ENCODE results near the gene ULK2.
"Not testable (repeated sequence)": the region's sequence is repeated elsewhere in the genome, so short reads cannot be mapped to it uniquely, and the experiment has no call there.

Gene ULK2

DNA sequence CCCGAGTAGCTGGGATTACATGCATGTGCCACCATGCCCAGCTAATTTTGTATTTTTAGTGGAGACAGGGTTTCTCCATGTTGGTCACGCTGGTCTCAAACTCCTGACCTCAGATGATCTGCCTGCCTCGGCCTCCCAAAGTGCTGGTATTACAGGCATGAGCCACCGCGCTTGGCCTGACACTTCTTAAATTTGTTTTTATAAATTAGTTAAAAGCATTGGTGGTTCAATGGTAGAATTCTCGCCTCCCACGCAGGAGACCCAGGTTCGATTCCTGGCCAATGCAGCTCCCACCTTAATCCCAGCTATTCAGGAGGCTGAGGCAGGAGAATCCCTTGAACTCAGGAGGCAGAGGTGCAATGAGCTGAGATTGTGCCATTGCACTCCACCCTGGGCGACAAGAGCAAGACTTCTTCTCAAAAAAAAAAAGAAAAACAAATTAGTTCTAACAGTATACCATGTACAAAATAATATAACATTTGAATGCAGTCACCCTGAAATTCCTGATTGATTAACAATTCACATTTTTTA is 7.0 kb downstream of the ULK2 start:
- FAIRE-seq, result not testable (repeated sequence)

DNA sequence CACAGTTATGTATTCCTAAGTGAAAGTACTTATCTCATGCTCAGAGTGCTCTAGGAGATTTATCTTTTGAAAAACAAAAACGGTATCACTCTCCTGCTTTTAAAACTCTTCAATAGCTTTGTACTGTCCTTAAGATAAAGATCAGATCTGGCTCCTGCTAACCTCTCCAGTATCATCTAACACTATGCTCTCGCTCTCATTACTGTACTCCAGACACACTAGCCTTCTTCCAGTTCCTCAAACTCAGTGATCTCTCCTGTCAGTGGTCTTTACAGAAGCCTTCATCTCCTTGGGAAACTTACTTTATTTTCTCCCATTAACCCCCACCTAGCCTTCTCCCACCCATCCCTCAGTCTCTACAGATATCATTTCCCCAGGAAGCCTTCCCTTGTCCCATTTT is 10.1 kb downstream of the ULK2 start:
- FAIRE-seq, result no peak

- no peak for FAIRE-seq
These were observed 33.8 kb downstream of the ULK2 start for GRCh38 chr17:19833914-19834313.

DNA sequence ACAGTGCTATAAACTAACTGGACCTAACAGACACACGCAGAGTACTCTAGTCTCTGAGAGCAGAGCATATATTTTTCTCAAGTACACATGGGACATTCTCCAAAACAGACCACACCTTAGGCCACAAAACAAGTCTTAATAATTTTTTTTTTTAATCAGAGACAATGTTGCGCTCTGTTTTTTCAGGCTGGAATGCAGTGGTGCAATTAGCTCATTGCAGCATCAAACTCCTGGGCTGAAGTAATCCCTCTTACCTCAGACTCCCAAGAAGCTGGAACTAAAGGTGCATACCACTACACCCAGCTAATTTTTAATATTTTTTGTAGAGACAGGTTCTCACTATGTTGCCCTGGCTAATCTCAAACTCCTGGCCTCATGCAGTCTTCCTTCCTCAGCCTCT is 37.7 kb downstream of the ULK2 start:
- no peak for FAIRE-seq

- no peak for FAIRE-seq
These were observed 55.3 kb downstream of the ULK2 start for GRCh38 chr17:19812407-19812806.

DNA sequence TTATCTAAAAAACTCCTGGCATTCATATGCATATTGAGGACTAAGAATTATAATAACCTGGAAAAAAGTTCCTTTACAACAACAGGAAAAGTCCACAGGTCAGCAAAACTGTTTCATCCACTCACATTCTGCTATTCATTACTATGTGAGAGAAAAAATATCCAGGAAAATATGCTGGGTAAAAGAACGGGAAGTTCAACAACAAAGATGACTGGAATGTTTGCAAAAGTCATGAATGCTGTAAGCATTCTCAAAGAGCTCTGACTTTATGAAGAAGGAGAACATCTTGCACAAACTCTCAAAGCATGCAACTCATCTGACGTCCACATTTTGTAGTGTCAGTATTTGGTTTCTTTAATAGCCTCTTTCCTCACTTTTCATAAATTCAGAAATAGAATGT is 62.7 kb downstream of the ULK2 start:
- FAIRE-seq, result no peak

DNA sequence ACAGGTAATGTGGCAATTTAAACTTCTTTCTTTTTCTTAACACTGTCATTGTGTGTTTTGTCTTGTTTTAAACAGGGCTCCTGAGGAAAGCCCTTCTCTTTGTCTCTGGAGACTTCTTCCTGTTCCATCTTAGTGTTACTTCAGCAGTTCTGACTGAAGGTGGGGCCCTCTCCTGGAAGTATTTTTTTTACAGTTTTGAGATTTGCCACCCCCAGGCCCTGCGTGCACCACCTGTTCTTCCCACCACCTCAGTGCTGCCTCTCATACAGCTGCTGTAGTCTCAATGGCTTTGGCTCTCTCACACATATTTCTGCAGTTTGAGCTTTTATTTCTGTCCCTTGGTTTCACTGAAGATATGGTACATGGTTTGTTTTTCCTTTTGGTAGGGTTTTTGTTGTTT is 67.2 kb downstream of the ULK2 start:
- no peak for FAIRE-seq

DNA sequence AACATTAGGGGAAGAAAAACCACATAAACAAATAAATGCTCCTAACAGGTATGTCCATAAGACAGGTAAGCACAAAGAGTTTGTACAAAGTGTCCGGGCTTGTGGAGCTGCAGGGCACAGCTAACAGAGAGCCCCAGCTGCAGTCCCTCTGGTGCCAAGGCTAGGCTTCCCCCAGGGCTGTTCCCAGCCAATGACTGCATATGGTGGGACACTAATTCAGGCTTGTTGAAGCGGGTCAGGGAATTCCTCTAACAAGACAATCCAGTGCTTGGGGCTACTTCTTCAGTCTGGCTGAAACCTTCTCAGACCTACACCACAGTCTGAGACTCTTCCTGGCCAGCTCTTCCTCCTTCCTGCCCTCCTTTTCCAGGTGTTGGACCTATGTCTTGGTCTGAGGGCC is 67.9 kb downstream of the ULK2 start:
- no peak for FAIRE-seq

- no peak for FAIRE-seq
These were observed 71.3 kb downstream of the ULK2 start for GRCh38 chr17:19796457-19796856.

DNA sequence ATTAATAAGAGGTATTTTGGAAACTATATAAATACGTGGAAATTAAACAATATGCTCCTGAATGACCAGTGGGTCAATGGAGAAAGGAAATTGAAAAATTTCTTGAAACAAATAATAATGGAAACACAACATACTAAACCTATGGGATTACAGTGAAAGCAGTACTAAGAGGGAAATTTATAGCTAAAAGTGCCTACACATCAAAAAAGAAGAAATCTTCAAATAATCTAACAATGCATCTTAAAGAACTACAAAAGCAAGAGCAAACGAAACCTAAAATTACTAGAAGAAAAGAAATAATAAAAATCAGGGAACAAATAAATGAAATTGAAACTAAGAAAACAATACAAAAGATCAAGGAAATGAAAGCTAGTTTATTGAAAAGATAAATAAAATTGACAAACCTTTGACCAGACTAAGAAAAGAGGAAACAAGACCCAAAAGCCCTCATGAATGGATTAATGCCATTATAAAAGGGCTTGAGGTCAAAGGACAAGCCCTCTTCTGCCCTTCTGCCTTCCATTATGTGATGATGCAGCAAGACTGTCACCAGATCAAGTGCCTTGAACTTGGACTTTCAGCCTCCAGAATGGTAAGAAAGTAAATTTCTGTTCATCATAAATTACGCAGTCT is 75.7 kb downstream of the ULK2 start:
- no peak for FAIRE-seq

DNA sequence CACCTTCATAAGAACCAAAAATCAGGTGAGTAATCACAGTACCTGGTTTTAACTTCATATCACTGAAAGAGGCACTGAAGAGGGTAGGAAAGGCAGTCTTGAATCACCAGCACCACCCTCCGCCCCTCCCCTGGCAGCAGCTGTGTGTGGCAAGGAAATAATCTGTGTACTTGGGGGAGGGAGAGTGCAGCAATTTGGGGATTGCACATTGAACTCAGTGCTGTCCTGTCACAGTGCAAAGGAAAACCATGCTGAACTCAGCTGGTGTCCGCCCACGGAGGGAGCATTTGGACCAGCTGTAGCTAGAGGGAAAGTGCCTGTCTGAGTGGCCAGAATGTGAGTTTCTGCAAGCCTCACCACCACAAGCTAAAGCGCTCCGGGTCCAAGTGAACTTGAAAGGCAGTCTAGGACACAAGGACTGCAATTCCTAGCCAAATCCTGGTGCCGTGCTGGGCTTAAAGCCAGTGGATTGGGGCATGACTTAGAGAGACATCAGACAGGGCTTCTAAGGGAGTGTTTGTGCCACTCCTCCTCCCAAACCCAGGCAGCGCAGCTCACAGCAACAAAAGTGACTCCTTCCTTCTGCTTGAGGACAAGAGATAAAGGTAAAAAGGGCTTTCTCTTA is 79.9 kb downstream of the ULK2 start:
- FAIRE-seq, result no peak

GRCh38 chr17:19785854-19786253 is 81.9 kb downstream of the ULK2 start:
- no peak for FAIRE-seq

GRCh38 chr17:19781488-19782458 is 86.0 kb downstream of the ULK2 start:
- FAIRE-seq, result no peak

DNA sequence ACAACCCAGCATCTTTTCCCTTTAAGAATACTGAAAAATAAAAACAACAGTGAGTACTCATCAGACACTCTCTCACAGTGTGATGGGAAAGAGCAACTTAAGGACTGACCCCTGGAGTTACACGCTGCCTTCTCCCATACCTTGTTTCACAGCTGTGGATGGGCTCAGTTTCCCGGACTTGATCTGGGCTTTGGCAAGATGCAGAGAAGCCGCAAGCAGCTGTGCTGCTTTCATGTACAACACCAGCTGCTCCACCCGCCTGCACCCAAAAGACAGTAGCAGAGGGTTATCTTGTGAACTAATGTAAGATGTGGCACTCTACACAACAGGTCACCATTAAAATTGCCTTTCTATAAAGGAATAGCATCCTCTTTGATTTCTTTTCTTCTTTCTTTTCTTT is 86.9 kb downstream of the ULK2 start:
- FAIRE-seq, result no peak

GRCh38 chr17:19773534-19773933 is 94.2 kb downstream of the ULK2 start:
- no peak for FAIRE-seq

- no peak for FAIRE-seq
These were observed 95.6 kb downstream of the ULK2 start for GRCh38 chr17:19771971-19772630.

GRCh38 chr17:19770985-19771735 is 96.6 kb downstream of the ULK2 start:
- FAIRE-seq, result no peak

DNA sequence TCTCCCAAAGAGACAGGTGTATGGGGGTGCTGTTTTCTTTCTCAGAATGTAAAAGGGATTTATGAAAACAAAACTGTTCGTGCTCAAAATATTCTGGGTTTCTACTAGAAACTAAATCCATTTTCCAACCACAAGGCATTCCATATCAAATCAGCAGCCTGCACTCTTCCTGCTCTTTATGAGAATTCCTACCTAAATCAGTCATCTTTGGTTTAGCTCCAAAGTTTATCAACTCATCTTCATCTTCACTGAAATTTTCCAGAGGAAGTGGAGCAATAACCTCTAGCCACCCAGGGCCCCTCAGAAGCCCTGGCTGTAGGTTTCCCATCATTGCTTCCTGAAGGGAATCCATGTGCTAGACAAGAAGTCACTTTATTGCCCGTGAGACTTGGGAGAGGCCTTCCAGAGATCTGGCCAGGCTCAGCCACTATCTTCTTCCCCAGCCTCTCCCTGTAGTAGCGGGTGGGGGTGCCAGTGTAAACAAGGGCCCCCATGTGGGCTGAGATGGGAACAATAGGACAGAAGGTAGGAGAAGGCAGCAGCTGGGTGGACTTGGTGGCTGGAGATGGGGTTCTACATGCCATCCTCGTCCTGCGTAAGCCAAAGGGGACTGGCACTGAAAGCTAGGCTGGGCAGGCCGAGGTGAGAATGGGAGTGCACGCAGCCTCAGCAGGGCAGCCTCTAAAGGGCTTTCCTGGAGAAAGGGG is 97.6 kb downstream of the ULK2 start:
- FAIRE-seq, result no peak

GRCh38 chr17:19768046-19768782 is 99.5 kb downstream of the ULK2 start:
- FAIRE-seq, result no peak

DNA sequence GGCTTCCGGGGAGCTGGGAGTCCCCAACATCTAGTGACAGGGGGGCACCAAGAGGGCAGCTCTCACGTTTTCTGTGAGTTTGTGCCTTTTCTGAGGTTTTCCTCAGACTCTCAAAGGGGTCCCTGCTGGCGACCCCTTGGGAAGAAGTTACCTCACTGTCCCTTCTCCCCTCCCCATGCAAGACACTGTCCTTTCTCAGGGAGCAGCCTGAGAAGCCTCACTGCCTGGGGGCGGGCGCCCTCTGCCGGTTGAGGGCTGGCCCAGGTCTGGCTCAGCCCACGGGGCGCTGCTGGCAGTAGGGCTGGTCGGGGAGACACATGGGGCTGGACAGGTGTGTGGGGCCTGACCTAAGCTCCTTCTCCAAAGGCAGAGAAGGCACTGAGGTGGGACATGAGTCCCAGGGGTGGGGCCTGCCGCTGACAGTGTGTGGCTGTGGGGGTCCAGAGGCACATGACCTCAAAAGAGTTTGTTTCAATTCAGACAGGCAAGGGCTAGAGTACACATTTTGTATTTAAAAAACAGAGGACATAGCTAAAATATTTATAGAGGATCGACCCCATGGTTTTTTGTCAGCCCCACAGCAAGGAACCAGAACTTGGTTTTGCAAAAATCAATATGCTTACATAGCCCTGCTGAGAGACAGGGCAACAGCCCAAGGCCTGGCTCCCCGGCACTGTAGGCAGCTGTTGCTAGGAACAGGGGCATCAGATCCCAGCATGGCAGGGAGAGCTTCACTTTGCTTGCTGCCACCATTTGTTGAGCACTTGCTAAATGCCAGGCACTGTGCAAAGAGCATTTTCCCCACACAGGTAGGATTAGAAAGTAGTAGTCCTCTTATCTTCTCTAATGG is 101.1 kb downstream of the ULK2 start:
- no peak for FAIRE-seq

All from A204.1 (cell line).